Measurements from ENCODE around the gene RPS6KA4.

Gene RPS6KA4

GRCh38 chr11:64369440-64370421 is 10.8 kb downstream of the RPS6KA4 start:
- no peak for DNase-seq

GRCh38 chr11:64371201-64371600 is 12.2 kb downstream of the RPS6KA4 start:
- DNase-seq, result no peak

DNA sequence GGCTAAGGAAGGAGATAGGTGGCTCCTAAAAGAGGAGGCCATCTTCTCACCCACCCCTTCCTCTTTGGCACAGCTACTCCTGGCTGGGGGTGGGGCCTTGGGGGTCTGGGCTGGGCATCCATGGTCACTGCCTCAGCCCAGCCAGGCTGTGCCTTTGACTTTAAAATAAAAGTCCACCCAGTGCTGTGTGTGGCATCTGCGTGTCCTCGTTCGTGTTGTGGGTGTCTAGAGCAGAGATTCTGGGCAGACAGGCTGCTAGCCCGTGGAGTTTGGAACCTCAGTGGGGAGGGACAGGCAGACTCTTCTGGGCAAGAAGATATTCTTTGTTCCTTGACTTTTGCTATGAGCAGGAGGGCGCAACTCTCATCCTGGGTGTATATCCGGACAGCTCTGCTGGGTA is 13.1 kb downstream of the RPS6KA4 start:
- no peak for DNase-seq

- no peak for DNase-seq
Measured at GRCh38 chr11:64372802-64373597, 14.0 kb downstream of the RPS6KA4 start.

DNA sequence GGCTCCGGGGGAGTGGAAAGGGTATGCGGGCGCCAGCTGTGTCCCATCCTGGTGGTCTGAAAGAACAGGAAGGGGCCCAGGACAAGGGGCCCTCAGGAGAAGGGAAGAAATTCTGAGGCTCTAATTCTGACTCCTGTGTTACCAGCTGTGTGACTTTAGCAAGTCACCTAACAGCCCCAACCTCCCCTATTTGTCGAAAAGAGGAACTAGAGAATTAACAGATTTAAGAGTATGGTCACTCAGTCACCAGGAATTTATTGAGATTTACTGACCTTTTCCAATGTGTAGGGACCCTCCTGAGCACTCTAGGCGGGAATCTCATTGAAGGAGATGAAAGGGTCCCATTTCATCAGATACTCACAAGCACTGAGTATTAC is 14.6 kb downstream of the RPS6KA4 start:
- DNase-seq, result no peak

DNA sequence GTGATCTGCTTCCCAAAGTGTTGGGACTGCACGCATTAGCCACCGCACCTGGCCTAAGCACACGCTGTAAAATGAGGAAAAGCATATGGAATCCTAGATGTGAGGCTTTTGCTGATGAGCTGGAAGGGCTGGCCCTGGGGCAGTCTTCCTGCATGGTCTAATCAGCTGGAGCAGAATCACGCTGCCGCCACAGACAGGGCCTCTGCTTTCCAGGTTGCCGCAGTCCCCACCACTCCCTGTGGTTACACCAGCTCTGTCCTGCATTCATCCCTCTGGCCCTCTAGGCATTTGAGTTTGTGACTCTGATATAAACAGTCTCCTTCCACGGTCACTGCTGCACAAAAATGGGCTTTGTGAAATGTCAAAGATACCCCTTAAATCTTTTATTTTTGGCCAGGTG is 17.1 kb downstream of the RPS6KA4 start:
- DNase-seq, result no peak

DNA sequence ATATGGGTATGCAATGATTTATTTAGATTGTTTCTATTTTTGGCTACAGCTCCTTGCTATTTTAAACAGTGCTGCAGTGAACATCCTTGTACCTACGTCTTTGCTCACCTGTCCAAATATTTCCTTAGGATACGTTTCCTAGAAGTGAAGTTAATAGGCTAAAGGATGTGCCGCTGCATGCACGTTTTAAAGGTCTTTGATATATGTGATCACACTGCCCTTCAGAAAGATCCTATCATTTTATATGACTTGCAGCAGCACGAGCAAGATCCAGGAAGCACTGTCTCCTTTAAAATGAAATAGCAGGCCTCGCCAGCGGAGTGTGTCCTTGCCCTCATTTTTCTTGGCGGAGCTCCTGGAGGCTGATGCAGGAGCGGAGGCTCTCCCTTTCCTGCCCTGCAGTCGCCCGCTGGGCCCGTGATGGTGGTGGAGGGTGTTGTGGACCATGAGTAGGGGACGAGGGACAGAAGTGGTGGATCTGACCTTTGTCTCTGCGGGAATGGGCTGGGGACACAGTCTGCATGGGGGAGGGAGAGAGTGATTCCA is 19.4 kb downstream of the RPS6KA4 start:
- no peak for DNase-seq

GRCh38 chr11:64379160-64379559 is 20.2 kb downstream of the RPS6KA4 start:
- no peak for DNase-seq

DNA sequence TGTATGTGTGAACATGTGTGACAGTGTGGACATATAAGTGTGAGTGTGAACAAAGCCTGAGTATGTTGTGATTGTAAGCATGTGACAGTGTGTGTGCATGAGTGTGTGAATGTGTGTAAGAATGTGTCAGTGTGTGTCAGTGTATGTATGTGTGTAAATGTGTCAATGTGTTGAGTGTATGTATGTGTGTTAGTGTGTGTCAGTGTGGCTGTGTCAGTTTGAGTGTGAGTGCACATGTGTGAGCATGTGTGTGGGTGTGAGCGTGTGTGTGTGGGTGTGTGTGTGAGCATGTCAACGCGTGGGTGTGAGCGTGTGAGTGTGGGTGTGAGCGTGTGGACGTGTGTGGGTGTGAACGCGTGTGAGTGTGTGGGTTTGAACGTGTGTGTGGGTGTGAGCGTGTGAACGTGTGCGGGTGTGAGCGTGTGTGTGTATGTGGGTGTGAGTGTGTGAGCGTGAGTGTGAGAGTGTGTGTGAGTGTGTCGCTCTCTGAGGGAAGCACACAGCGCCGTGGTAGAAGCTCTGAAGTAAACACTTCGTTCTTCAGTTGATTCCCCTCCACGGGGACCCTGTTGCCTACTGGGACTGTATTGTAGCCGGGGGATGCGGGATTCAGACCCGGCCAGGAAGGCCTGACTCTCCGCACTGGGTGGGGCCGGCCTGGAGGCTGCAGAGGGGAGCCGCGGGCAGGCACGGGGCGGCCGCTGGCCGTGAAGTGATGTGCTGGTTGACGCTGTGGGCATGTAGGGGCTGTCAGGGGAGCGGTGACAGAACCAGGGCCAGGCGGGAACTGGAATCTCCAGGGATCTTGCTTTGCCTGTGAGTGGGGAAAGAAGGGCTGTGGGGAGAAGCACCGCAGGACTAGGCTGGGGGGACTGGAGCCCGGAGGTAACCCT is 21.1 kb downstream of the RPS6KA4 start:
- no peak for DNase-seq

- no peak for DNase-seq
Measured at GRCh38 chr11:64381350-64381749, 22.4 kb downstream of the RPS6KA4 start.

GRCh38 chr11:64382047-64382446 is 23.1 kb downstream of the RPS6KA4 start:
- no peak for DNase-seq

DNA sequence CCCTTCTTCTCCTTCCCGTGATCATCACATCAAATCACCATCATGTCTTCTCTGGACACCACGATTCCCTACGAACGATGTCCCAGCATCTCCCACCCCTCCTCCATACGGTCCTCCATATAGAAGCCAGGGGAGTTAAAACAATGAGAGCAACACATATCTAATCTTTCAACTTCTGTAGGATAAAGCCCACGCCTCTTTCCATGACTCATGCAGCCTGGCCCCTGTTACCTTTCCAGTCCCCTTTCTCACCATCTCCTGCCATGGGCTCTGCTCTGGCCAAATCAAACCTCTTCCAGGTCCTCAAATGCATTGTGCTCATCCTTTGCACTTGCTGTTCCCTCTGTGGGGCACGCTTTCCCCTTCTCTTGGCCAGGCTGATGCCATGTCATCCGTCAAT is 23.6 kb downstream of the RPS6KA4 start:
- no peak for DNase-seq

DNA sequence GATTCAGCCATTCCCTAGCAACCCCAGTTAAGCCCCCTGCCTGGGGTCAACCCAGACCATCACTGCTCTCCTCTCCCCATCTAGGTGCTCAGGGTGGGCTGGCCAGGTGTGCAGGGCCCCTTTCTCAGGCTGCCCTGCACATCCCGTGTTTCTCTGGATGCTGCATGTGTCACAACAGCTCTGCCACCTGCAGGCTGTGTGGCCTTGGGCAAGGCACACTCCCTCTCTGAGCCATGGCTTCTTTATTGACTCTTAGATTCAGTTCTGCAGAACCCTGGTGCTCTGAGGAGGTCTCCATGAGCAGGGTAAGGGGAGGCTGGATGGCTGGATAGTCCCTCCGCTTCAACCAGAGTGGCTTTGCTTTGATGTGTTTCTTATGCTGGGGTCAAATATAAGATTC is 24.6 kb downstream of the RPS6KA4 start:
- no peak for DNase-seq

DNA sequence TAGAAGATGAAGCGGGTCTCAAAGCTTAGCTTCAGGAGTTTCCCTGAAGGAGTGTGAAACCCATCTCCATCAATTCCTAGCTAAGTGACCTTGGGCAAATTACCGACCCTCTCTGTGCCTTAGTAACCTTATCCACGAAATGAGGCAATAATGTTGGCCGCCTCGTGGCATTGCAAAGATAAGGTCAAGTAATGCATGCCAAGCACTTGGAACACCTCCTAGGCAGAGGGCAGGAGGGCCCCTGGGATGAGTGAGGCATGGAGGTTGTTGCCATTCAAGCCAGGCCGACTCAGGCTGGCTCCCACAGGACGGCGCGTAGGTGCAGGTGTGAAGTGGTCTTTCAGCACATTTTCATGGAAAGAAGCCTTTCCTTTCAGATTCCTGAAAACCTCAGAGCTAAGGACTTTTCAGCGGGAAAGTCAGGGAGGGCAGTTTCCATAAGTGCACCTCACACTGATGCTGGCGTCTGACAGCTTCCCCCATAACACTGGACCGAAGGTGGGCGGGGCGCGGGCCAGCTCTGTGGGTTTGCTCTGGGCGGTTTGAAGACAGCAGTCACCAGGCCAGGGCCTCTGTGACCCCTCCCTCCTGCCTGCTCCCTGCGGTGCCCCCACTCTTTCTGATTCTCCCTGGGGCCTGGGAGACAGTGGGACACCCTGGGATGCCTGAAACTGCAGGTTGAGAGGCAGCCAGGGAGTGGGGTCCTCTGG is 25.2 kb downstream of the RPS6KA4 start:
- DNase-seq, result no peak

- DNase-seq, result no peak
Measured at GRCh38 chr11:64384981-64385944, 26.3 kb downstream of the RPS6KA4 start.

DNA sequence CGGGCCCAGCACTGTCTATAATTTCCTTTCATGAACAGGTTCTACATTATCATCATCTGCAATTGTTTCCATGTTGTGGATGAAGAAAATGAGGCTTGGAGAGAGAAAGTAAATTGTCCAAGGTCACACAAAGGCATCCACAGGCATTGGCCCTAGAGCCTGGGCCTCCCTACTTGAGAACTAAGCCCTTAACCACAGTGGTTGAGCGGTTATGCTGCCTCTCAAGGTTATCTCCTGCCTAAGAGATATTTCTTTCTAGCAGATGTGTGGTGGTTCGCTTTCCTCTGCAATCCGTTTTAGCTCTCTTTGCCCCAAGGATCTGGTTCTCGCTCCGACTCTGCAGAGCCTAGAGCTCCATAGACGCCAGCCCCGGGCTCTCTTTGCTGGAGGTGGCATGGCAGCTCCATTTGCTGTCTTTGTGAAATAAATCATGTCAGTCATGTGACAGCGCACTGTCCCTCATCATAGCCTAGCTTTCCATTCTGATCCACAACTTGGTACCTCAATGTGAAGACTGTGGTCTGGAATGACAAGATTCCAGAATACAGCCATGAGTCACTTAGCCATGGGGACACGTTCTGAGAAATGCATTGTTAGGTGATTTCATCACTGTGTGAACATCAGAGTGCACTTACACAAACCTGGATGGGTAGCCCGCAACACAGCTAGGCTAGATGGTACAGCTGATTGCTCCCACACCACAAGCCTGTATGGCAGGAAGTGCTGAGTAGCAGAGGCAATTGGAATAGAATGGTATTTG is 27.2 kb downstream of the RPS6KA4 start:
- DNase-seq, result no peak

DNA sequence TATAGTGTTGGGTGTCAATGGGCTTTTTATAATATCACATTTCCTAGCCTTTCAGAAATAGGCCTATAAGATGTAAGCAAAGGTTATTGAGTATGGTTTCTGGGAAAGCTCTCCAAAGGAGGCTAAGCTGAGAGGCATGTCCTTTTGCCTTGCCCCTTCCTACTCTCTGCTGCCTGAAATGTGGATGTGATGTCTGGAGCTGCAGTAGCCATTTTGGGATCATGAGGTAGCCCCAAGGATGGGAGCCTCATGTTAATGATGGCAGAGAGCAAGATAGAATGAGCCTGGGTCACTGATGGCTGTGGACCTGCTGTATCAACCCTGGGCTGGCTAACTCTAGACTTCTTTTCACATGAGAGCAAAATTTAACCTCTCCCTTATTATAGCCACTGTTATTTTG is 29.0 kb downstream of the RPS6KA4 start:
- DNase-seq, result no peak

GRCh38 chr11:64388894-64389293 is 29.9 kb downstream of the RPS6KA4 start:
- no peak for DNase-seq

DNA sequence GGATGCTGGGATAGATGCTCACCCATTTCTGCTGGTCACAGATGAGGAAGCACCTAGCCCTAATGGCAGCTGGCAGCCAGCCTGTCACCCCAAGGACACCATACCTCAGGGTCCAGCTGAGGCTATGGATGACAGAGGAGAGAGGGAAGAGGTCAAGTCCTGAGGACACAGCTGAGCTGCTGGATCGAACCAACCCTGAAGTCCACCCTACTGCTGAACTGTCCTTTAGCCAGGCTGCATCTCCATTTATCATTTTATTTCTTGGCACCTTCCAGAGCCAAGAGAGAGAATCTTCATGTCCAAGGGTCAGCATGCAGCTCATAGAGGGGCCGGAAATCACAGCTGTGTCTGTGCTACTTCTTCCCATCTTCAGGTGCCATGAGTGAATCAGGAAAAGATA is 30.9 kb downstream of the RPS6KA4 start:
- no peak for DNase-seq

DNA sequence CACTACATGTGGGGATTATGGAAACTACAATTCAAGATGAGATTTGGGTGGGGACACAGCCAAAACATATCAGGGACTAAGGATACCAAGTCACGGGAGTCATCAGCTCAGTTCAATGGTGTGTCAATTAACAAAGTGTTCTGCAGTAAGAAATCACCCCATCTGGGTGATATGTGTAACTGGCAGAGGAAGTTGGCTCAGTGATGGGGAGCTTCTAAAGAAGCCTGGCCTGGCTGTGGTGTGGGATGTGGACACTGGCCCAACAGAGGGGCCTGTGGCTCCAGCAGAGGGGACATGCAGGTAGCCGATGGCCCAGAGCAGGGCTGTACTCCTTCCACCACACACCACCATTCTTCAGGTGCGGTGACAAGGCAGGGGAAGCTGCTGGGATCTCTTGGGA is 31.6 kb downstream of the RPS6KA4 start:
- DNase-seq, result no peak
